Placental pericyte (primary cell): ENCODE results near the gene ACSS3. TPM values are rescaled to one million over a fixed set of nuclear protein-coding genes. Genes with fewer than 3 reads are reported as not detected.

ENCODE experiments used
- small RNA-seq: library from RNA; depleted of rRNA; stranded (forward); fragments of <200 nt; gene quantifications from one replicate; pipeline ENCODE3, GENCODE V24; 2012; ENCODE audit warnings: low replicate concordance
- total RNA-seq: library from RNA; depleted of rRNA; stranded (reverse); fragments of >200 nt; gene quantifications from 2 replicates; pipeline ENCODE4 v1.2.3, GENCODE V29; 2012

The ACSS3 gene
- total RNA-seq = 2.6 and 7.7 TPM in 2 replicates

GRCh38 chr12:81077686-81078441, at the start of gene ACSS3:
Gene ACSS3 (plus strand): TSS chr12:81078079. CDS start chr12:81078121, 42 bp downstream.

Small RNA genes within 50 kb of the gene (small RNA-seq; reads per million reads assigned to genes)
- 0.13 reads per million for gene MIR4699

Other genes starting within 250 kb of the ACSS3 start
- gene LIN7A, start 140.1 kb upstream of the ACSS3 start, total RNA-seq = 0.57 and 5.9 TPM in 2 replicates